ENCODE data around the gene TNNT3.

Gene TNNT3

GRCh38 chr11:1899090-1899489 lies 20.4 kb upstream of the TNNT3 start:
- no peak for DNase-seq

- DNase-seq, result no peak
Measured at GRCh38 chr11:1899686-1900085, 19.8 kb upstream of the TNNT3 start.

GRCh38 chr11:1906181-1906580 lies 13.3 kb upstream of the TNNT3 start:
- no peak for DNase-seq

- DNase-seq, result no peak
Measured at GRCh38 chr11:1906611-1907423, 12.7 kb upstream of the TNNT3 start.

- DNase-seq, result no peak
Measured at GRCh38 chr11:1908618-1909017, 10.9 kb upstream of the TNNT3 start.

GRCh38 chr11:1909524-1909923 lies 10.0 kb upstream of the TNNT3 start:
- no peak for DNase-seq

GRCh38 chr11:1912289-1912878 lies 7.1 kb upstream of the TNNT3 start:
- no peak for DNase-seq

- DNase-seq, result no peak
Measured at GRCh38 chr11:1913271-1914060, 6.0 kb upstream of the TNNT3 start.

- DNase-seq, result no peak
Measured at GRCh38 chr11:1915795-1916131, 3.7 kb upstream of the TNNT3 start.

- no peak for DNase-seq
Measured at GRCh38 chr11:1916132-1916985, 3.1 kb upstream of the TNNT3 start.

- DNase-seq, result no peak
Measured at GRCh38 chr11:1916986-1917522, 2.4 kb upstream of the TNNT3 start.

GRCh38 chr11:1917523-1918435 lies 1.7 kb upstream of the TNNT3 start:
- no peak for DNase-seq

GRCh38 chr11:1918436-1919315 lies 827 bp upstream of the TNNT3 start:
- DNase-seq, result no peak

GRCh38 chr11:1920128-1920908 lies 815 bp downstream of the TNNT3 start:
- no peak for DNase-seq

GRCh38 chr11:1920909-1921573 lies 1.5 kb downstream of the TNNT3 start:
- no peak for DNase-seq

- DNase-seq, result no peak
Measured at GRCh38 chr11:1921574-1922141, 2.2 kb downstream of the TNNT3 start.

- no peak for DNase-seq
Measured at GRCh38 chr11:1922481-1923081, 3.1 kb downstream of the TNNT3 start.
